ENCODE results near the gene FBXL15.

- TF ChIP-seq, protein P1, sequence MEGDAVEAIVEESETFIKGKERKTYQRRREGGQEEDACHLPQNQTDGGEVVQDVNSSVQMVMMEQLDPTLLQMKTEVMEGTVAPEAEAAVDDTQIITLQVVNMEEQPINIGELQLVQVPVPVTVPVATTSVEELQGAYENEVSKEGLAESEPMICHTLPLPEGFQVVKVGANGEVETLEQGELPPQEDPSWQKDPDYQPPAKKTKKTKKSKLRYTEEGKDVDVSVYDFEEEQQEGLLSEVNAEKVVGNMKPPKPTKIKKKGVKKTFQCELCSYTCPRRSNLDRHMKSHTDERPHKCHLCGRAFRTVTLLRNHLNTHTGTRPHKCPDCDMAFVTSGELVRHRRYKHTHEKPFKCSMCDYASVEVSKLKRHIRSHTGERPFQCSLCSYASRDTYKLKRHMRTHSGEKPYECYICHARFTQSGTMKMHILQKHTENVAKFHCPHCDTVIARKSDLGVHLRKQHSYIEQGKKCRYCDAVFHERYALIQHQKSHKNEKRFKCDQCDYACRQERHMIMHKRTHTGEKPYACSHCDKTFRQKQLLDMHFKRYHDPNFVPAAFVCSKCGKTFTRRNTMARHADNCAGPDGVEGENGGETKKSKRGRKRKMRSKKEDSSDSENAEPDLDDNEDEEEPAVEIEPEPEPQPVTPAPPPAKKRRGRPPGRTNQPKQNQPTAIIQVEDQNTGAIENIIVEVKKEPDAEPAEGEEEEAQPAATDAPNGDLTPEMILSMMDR (IDR thresholded peaks at IDR 0.05; ENCODE audit: extremely low read depth in 1 of 2, insufficient read depth in 1 of 2, low read depth in 1 of 2, low read length in 2 of 2), result no peak
- TF ChIP-seq JUN (IDR thresholded peaks at IDR 0.05; ENCODE audit: borderline replicate concordance, insufficient read depth, insufficient read length, low read depth) (no peak), POLR2AphosphoS5 (IDR thresholded peaks at IDR 0.05; ENCODE audit: insufficient read depth, low read depth, low read length) (no peak), EZH2 (IDR thresholded peaks at IDR 0.05; ENCODE audit: borderline replicate concordance, low read depth, low read length, severe bottlenecking) (no peak), FOS (IDR thresholded peaks at IDR 0.05; ENCODE audit: borderline replicate concordance, insufficient read depth, low read length) (no peak), MYC (IDR thresholded peaks at IDR 0.05; ENCODE audit: low read depth, low read length) (no peak), POLR2A (IDR thresholded peaks at IDR 0.05; ENCODE audit: low read depth, low read length) (no peak), GATA2 (IDR thresholded peaks at IDR 0.05; ENCODE audit: insufficient read depth, insufficient read length, low read depth, low read length) (no peak)
- TF ChIP-seq, protein P2, sequence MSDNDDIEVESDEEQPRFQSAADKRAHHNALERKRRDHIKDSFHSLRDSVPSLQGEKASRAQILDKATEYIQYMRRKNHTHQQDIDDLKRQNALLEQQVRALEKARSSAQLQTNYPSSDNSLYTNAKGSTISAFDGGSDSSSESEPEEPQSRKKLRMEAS (IDR thresholded peaks at IDR 0.05; ENCODE audit: insufficient read depth, insufficient read length), result no peak
Observed at GRCh38 chr10:102458656-102459055, 38.0 kb downstream of the FBXL15 start.
